Kidney (tissue), 14 donors: ENCODE results near the gene CCDC181. TPM values are rescaled to one million over a fixed set of nuclear protein-coding genes. Genes with fewer than 3 reads are reported as not detected.

Experiments
- DNase-seq, 5 donors: peaks; one replicate each; pipeline ENCODE4 v3.0.0-alpha.2; 2013 to 2020
- FAIRE-seq: peaks from 2 replicates; lab custom pipeline; 2012; peaks lifted over from hg19 to GRCh38; lab: Jason Lieb, UNC
- H3K27ac ChIP-seq, 2 donors: one replicate each; pipeline ENCODE4 v1.7.0; 2013; ENCODE audit warnings: low read depth in 2 of 2, low read length in 2 of 2, inconsistent platforms in 1 of 2
- H3K27me3 ChIP-seq: one replicate; pipeline ENCODE4 v1.7.1; 2013; ENCODE audit warnings: low read length, inconsistent platforms; ENCODE audit not compliant: control insufficient read depth, insufficient read depth
- H3K36me3 ChIP-seq, 3 donors: one replicate each; pipeline versions ENCODE4 v1.7.0 to v1.7.1; 2013; ENCODE audit warnings: low read length in 3 of 3, control low read depth in 1 of 3, inconsistent platforms in 1 of 3; ENCODE audit not compliant: insufficient read depth in 3 of 3, control insufficient read depth in 2 of 3
- H3K4me1 ChIP-seq, 3 donors: one replicate each; pipeline versions ENCODE4 v1.7.0 to v1.7.1; 2013; ENCODE audit warnings: low read length in 3 of 3, inconsistent platforms in 1 of 3, low read depth in 1 of 3; ENCODE audit not compliant: control insufficient read depth in 2 of 3, insufficient read depth in 2 of 3
- H3K4me3 ChIP-seq, 3 donors: one replicate each; pipeline versions ENCODE4 v1.7.0 to v1.8.1; 2013; ENCODE audit warnings: low read length in 3 of 3, control low read depth in 1 of 3, inconsistent platforms in 1 of 3
- H3K9ac ChIP-seq, 3 donors: one replicate each; pipeline versions ENCODE4 v1.7.0 to v1.7.1; 2013; ENCODE audit warnings: low read length in 3 of 3, control low read depth in 1 of 3, inconsistent platforms in 1 of 3
- H3K9me3 ChIP-seq, 3 donors: one replicate each; pipeline versions ENCODE4 v1.7.0 to v1.7.1; 2013; ENCODE audit warnings: low read length in 3 of 3, control low read depth in 1 of 3, inconsistent platforms in 1 of 3; ENCODE audit not compliant: control insufficient read depth in 2 of 3, insufficient read depth in 1 of 3
- CTCF ChIP-seq: IDR thresholded peaks from 3 replicates; pipeline ENCODE4 v1.5.1; 2012; ENCODE audit warnings: mild to moderate bottlenecking, moderate library complexity, borderline replicate concordance; ENCODE audit not compliant: insufficient read depth; ENCODE audit errors: extremely low read depth
- intact Hi-C: fragments of 100-400 bp; cut with DNase I; formaldehyde crosslinking; loops from one replicate; pipeline ENCODE4 v1.11.1; 2022
- polyA plus RNA-seq: library from polyadenylated mRNA; stranded (reverse); fragments of 350-450 nt; fragmentation: Illumina TruSeq; extraction: RNeasy Lipid Tissue Mini Kit (QIAGEN cat#74804); gene quantifications from one replicate; pipeline ENCODE4 v1.2.3, GENCODE V29; 2014; ENCODE audit warnings: low read depth, low replicate concordance; ENCODE audit not compliant: insufficient read depth
- total RNA-seq: library from RNA; stranded (reverse); fragmentation: NEBNext Ultra II Directional; extraction: Animal tissue kit (Norgen Biotek cat#: 25700); gene quantifications from one replicate; pipeline ENCODE4 v1.2.1, GENCODE V29; 2021
- donor health status: control.
- donor health status: control.
- donor health status: control.
- donor health status: control.
- donor health status: control.
- donor health status: DM: yes; HTN: yes; CAD: no.
- donor health status: Normal renal cell carcinoma (clear cell type).

Gene CCDC181
- total and polyA plus RNA-seq, 2 donors from 2014 or later, result 4.8 to 8.2 TPM

GRCh38 chr1:169456029-169456428, 28.8 kb upstream of the CCDC181 start:
- Histone ChIP-seq H3K27ac (no peak overlapping the region), H3K9ac (no peak overlapping the region), H3K4me3 (no peak overlapping the region), H3K9me3 (peaks cover 0 to 12% (median 2%) of the 10 kb centered on the region in 3 donors), H3K36me3 (no peaks in the 10 kb centered on the region), H3K27me3 (peaks cover 4% of the 10 kb centered on the region), H3K4me1 (no peaks in the 10 kb centered on the region)
- FAIRE-seq (no peak), DNase-seq (no peak)
- intact Hi-C loops, result no loop called here
- no peak for TF ChIP-seq CTCF

GRCh38 chr1:169452921-169453320, 25.6 kb upstream of the CCDC181 start:
- Histone ChIP-seq H3K36me3 (no peaks in the 10 kb centered on the region), H3K27me3 (no peaks in the 10 kb centered on the region), H3K4me3 (no peak overlapping the region), H3K9me3 (peaks cover 0 to 12% (median 2%) of the 10 kb centered on the region in 3 donors), H3K9ac (no peak overlapping the region), H3K4me1 (no peaks in the 10 kb centered on the region), H3K27ac (no peak overlapping the region)
- FAIRE-seq, result no peak
- TF ChIP-seq CTCF, result no peak
- no peak for DNase-seq
- intact Hi-C loops, result no loop called here

GRCh38 chr1:169451218-169451824, 24.0 kb upstream of the CCDC181 start:
- Histone ChIP-seq H3K27ac (no peak overlapping the region), H3K36me3 (no peaks in the 10 kb centered on the region), H3K9me3 (peaks cover 0 to under 1% (median 0%) of the 10 kb centered on the region in 3 donors), H3K4me1 (no peaks in the 10 kb centered on the region), H3K4me3 (no peak overlapping the region), H3K9ac (no peak overlapping the region), H3K27me3 (no peaks in the 10 kb centered on the region)
- DNase-seq (no peak), FAIRE-seq (no peak)
- no peak for TF ChIP-seq CTCF
- intact Hi-C loops, result no loop called here

GRCh38 chr1:169443923-169444322, 16.6 kb upstream of the CCDC181 start:
- Histone ChIP-seq H3K36me3 (no peaks in the 10 kb centered on the region), H3K9ac (no peak overlapping the region), H3K9me3 (no peaks in the 10 kb centered on the region), H3K4me3 (no peak overlapping the region), H3K27ac (no peak overlapping the region), H3K27me3 (no peaks in the 10 kb centered on the region), H3K4me1 (no peaks in the 10 kb centered on the region)
- intact Hi-C loops, result no loop called here
- FAIRE-seq, result no peak
- DNase-seq, result no peak
- TF ChIP-seq CTCF, result no peak
